Skeletal muscle tissue (tissue), 4 donors: ENCODE data around the gene ENPP7. TPM values are rescaled to one million over a fixed set of nuclear protein-coding genes. Genes with fewer than 3 reads are reported as not detected.

Source experiments
- H3K27ac ChIP-seq: one replicate; pipeline ENCODE4 v1.7.0; 2013; ENCODE audit warnings: mild to moderate bottlenecking, low read depth, low read length, inconsistent platforms
- H3K27me3 ChIP-seq, 3 donors: one replicate each; pipeline ENCODE4 v1.7.0; 2013; ENCODE audit warnings: low read length in 3 of 3; ENCODE audit not compliant: control insufficient read depth in 3 of 3, insufficient read depth in 3 of 3
- H3K36me3 ChIP-seq, 3 donors: one replicate each; pipeline ENCODE4 v1.7.0; 2013; ENCODE audit warnings: low read length in 3 of 3; ENCODE audit not compliant: control insufficient read depth in 3 of 3, insufficient read depth in 3 of 3
- H3K4me1 ChIP-seq, 3 donors: one replicate each; pipeline ENCODE4 v1.7.0; 2013; ENCODE audit warnings: low read length in 3 of 3, mild to moderate bottlenecking in 3 of 3; ENCODE audit not compliant: control insufficient read depth in 3 of 3, insufficient read depth in 3 of 3
- H3K4me3 ChIP-seq, 3 donors: one replicate each; pipeline ENCODE4 v1.7.0; 2013; ENCODE audit warnings: low read length in 3 of 3
- H3K9ac ChIP-seq, 3 donors: one replicate each; pipeline ENCODE4 v1.7.0; 2013; ENCODE audit warnings: low read length in 3 of 3, mild to moderate bottlenecking in 3 of 3, moderate library complexity in 2 of 3, low read depth in 1 of 3
- H3K9me3 ChIP-seq, 3 donors: one replicate each; pipeline ENCODE4 v1.7.0; 2013; ENCODE audit warnings: low read length in 3 of 3; ENCODE audit not compliant: control insufficient read depth in 3 of 3
- total RNA-seq: library from RNA; depleted of rRNA; stranded (reverse); fragments of >200 nt; gene quantifications from one replicate; pipeline ENCODE4 v1.2.3, GENCODE V29; 2014
- donor health status: Osteomylitis.

ENPP7 gene
- total RNA-seq, 1 donor from 2014 or later, result not detected

DNA sequence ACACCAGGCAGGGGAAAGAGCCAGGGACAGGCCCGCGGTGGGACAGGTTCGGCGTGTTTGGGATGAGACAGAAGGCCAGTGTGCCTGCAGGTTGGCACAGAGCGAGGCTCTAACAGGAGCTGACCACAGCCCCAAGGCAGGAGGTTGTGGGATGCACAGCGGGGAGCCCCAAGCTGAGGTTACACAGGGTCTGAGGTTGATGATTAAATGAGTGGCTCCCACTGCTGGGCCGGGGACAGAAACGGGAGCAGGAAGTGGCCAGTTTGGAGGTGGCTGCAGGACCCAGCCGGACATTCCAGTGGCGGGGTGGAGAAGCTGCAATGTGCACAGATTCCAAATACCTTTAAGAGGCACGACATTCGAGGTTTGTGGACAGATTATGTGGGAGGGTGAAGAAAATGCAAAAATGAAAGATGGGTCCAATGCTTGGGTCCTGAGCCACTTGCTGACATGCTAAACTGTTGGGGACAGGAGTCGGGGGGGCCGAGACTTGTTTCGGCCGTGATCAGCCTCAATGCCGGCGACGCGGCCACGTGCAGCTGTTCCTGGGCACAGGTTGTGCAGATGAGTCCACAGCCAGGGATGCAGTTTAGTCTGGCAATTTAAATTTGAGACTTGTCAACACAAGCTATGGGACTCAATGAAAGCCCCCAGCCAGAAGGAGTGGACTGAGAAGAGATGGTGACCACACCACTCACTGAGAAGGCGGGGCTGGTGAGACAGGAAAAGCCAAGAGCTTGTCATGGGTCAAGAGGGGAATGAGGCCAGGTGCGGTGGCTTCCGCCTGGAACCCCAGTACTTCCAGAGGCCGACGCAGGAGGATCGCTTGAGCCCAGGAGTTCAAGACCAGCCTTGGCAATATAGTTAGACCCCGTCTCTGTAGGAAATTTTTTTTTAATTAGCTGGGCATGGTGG lies 8.7 kb downstream of the ENPP7 start:
- Histone ChIP-seq H3K27ac (no peak overlapping the region), H3K4me1 (peaks cover 0 to 9% (median 7%) of the 10 kb centered on the region in 3 donors), H3K9ac (no peak overlapping the region), H3K9me3 (no peaks in the 10 kb centered on the region), H3K4me3 (no peak overlapping the region), H3K36me3 (no peaks in the 10 kb centered on the region), H3K27me3 (peaks cover 37 to 65% (median 59%) of the 10 kb centered on the region in 3 donors)

DNA sequence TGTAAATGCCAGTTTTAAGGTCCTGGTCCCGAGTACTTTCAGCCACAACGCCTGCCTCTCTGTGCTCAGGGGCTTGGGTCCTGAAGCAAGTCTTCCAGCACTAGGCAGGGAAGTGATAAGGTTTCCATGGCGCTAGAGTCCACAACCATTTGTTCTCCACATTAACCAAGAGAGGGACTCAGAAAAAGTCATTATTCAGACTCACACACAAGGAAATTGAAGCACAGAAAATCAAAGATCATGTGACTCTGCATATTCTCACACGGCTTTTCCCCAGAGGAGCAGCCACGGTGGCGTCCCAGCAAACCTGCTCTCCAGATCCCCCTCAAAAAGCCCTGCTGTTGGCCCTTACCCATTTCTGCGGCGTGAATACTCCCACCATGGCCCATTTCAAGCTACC lies 9.7 kb downstream of the ENPP7 start:
- H3K4me3 ChIP-seq, result no peak overlapping the region
- H3K27ac ChIP-seq, result no peak overlapping the region
- peaks cover 39 to 65% (median 57%) of the 10 kb centered on the region in 3 donors for H3K27me3 ChIP-seq
- peaks cover 0 to 9% (median 7%) of the 10 kb centered on the region in 3 donors for H3K4me1 ChIP-seq
- no peaks in the 10 kb centered on the region for H3K36me3 ChIP-seq
- H3K9me3 ChIP-seq, result no peaks in the 10 kb centered on the region
- no peak overlapping the region for H3K9ac ChIP-seq

DNA sequence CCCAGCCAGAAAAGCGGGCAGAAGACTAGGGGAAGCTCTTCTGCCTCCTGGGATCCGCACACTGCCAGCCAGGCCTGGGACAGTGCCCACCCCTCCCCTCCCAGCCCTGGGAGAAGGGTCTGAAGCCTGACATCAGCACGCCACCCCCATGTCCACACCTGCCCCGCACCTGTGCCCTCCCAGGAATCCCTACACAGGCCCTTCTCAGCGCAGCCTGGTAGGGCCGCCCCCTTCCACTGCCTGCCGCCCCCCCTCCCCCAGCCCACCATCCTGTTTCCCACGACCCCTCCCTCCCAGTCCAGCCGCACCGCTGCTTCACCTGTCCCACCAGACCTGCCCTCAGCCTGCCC lies 10.6 kb downstream of the ENPP7 start:
- no peaks in the 10 kb centered on the region for H3K9me3 ChIP-seq

DNA sequence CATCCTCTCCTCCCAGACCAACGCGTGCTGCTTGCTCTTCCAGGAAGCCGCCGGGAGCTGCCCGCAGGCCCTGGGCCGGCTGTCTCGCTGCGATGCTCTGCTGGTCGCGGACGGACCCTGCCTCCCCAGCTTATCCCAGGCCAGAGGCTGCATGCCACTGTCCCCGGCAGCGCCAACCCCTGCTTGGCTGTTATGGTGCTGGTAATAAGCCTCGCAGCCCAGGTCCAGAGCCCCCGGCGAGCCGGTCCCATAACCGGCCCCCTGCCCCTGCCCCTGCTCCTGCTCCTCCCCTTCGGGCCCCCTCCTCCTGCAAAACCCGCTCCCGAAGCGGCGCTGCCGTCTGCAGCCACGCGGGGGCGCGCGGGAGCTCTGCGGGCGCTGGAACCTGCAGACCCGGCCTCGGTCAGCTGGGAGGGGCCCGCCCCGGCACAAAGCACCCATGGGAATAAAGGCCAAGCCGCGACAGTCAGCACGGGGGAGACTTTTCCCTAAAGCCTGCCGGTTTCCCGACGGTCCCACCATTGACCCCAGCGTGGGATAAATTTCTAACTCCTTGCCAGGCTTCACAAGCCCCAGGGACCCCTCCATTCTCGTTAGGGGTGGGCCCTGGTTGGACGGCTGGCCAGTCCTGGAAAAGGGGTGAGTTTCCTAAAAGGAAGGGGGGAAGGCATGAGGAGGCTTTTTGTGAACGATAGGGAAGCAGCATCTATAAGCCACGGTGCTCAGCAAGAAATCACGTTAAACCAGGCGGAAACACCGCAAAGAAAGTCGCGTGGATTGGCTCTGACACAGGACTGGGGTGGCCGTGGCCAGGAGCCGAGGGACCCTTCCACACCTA lies 11.2 kb downstream of the ENPP7 start:
- Histone ChIP-seq H3K9ac (no peak overlapping the region), H3K4me3 (peak overlapping the region in 1 of 3 donors; percentile 22), H3K27ac (no peak overlapping the region), H3K27me3 (peaks cover 50 to 69% (median 64%) of the 10 kb centered on the region in 3 donors), H3K36me3 (no peaks in the 10 kb centered on the region), H3K4me1 (peaks cover 0 to 12% (median 9%) of the 10 kb centered on the region in 3 donors), H3K9me3 (no peaks in the 10 kb centered on the region)

More for the DNA sequence above, 10.6 kb downstream of the ENPP7 start:
- Histone ChIP-seq H3K4me1 (peaks cover 0 to 9% (median 9%) of the 10 kb centered on the region in 3 donors), H3K27ac (no peak overlapping the region), H3K4me3 (no peak overlapping the region), H3K36me3 (no peaks in the 10 kb centered on the region), H3K27me3 (peaks cover 46 to 69% (median 60%) of the 10 kb centered on the region in 3 donors), H3K9ac (no peak overlapping the region)

DNA sequence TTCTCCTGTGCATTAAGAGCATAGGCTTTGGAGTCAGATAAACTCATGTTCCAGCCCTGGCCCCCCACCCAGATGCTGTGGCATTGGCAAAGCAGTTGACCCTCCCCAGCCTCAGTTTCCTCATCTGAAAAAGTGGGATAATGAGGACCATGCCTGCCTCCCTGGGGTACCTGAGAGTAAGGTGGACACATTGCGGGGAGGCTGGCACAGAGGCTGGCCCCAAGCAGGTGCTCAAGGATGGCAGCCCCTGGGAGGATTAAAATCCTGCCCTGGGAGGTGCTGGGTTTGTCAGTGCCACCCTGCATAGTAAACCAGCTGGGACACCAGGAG lies 11.8 kb downstream of the ENPP7 start:
- no peaks in the 10 kb centered on the region for H3K9me3 ChIP-seq
- H3K4me1 ChIP-seq, result peaks cover 0 to 12% (median 9%) of the 10 kb centered on the region in 3 donors
- no peak overlapping the region for H3K27ac ChIP-seq
- peaks cover 50 to 68% (median 64%) of the 10 kb centered on the region in 3 donors for H3K27me3 ChIP-seq
- H3K36me3 ChIP-seq, result no peaks in the 10 kb centered on the region
- H3K4me3 ChIP-seq, result no peak overlapping the region
- H3K9ac ChIP-seq, result no peak overlapping the region

DNA sequence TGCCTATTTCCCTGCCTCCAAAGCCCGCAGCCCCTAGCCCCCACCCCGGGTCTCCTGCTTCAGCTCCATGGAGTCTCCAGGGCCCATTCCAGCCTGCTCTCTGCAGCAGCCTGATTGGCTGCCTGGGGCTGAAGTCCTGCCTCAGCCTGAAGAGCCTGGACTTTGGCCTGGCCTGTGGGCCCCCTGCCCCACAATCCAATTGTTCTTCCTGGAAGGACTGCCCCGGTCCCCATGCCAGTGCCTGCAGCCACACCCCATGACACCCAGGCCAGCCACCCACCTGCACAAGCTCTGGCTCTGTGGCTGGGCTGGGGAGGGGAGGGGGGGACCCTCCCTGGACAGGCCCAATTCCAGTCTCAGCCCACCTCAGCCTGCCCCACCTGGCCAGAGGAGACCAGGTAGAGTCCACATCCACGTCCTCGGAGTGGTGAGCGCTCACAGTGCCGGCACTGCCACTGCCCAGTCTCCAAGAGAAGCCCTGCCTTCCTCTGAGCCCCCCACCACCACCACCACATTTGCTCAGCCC lies 12.3 kb downstream of the ENPP7 start:
- H3K9ac ChIP-seq, result no peak overlapping the region
- peaks cover 0 to 13% (median 12%) of the 10 kb centered on the region in 3 donors for H3K4me1 ChIP-seq
- H3K27ac ChIP-seq, result no peak overlapping the region
- no peaks in the 10 kb centered on the region for H3K9me3 ChIP-seq
- H3K27me3 ChIP-seq, result peaks cover 53 to 69% (median 64%) of the 10 kb centered on the region in 3 donors
- H3K36me3 ChIP-seq, result no peaks in the 10 kb centered on the region
- no peak overlapping the region for H3K4me3 ChIP-seq

DNA sequence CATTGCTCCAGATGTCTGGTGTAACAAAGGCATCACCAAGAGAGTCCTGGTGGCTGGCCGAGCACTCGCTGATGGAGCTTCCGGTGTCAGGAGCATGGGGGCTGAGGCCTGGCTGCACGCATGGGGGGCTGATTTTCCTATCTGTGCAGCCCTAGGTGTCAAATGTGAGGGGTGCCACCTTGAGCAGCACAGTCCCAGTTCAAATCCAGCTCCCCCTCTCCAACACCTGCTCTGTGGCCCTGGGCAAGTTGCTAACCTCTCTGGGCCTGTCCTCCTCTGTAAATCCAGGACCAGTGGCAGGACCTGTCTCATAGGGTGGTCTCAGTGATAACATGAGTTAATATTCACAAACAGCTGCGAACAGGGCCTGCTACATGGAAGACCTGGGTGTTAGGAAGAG lies 12.9 kb downstream of the ENPP7 start:
- Histone ChIP-seq H3K9ac (no peak overlapping the region), H3K27me3 (peaks cover 56 to 67% (median 64%) of the 10 kb centered on the region in 3 donors), H3K36me3 (no peaks in the 10 kb centered on the region), H3K27ac (no peak overlapping the region), H3K4me1 (peaks cover 0 to 13% (median 12%) of the 10 kb centered on the region in 3 donors), H3K4me3 (no peak overlapping the region), H3K9me3 (no peaks in the 10 kb centered on the region)

DNA sequence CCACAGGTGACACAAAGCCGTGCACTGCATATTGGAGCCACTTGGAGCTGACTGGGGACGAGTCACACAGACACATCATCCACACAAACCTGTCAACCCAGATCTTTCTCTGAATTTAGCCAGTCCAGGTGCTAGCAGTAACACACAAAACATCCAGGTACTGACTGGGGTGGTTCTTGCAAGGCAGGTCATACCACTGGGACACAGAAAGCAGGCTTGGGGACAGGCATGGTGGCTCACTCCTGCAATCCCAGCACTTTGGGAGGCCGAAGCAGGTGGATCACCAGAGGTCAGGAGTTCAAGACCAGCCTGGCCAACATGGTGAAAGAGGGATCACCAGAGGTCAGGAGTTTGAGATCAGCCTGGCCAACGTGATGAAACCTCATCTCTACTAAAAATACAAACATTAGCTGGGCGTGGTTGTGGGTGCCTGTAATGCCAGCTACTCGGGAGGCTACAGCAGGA lies 14.9 kb downstream of the ENPP7 start:
- peaks cover 0 to 13% (median 12%) of the 10 kb centered on the region in 3 donors for H3K4me1 ChIP-seq
- H3K9ac ChIP-seq, result no peak overlapping the region
- H3K9me3 ChIP-seq, result no peaks in the 10 kb centered on the region
- peaks cover 47 to 62% (median 61%) of the 10 kb centered on the region in 3 donors for H3K27me3 ChIP-seq
- H3K36me3 ChIP-seq, result no peaks in the 10 kb centered on the region
- H3K4me3 ChIP-seq, result no peak overlapping the region
- no peak overlapping the region for H3K27ac ChIP-seq

DNA sequence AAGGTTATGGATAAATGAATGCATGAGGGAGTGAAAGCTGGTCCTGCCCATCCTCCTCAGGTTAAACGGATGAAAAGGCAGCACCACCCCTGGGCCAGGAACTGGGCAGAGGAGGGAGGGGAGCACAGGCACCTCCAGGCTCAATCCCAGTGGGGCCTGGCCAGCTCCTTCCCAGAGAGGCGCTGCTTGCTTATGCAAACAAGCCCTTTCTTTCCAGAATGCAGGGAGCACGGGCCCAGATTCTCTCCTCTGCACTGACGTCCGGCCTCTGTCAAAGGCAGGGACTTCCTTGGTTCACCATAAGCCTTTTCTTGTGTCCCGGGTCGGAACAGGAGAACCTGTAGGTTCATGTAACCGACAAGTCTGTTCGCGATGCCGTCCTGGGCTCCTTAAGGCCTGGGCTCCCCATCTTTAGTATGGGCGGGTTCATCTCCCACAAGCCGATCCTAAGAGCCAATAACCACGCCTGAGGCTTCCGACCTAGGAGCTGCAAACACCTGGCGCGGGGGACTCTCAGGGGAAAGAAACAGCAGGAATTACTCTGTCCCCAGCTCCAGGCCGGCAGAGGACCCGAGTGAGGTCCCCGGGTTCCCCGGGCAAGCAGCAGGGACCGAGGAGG lies 16.3 kb downstream of the ENPP7 start:
- peak overlapping the region in 1 of 3 donors; percentile 13 for H3K4me3 ChIP-seq
- no peaks in the 10 kb centered on the region for H3K36me3 ChIP-seq
- no peaks in the 10 kb centered on the region for H3K9me3 ChIP-seq
- peaks cover 0 to 9% (median 8%) of the 10 kb centered on the region in 3 donors for H3K4me1 ChIP-seq
- H3K9ac ChIP-seq, result peak overlapping the region in 1 of 3 donors; percentile 3
- no peak overlapping the region for H3K27ac ChIP-seq
- H3K27me3 ChIP-seq, result peaks cover 54 to 65% (median 62%) of the 10 kb centered on the region in 3 donors
